Muscle of back (tissue), 13 donors: ENCODE measurements around the gene SPEF2. TPM values are rescaled to one million over a fixed set of nuclear protein-coding genes. Genes with fewer than 3 reads are reported as not detected.

Source experiments
- DNase-seq, 3 donors: peaks; one replicate each; pipeline versions ENCODE4 v3.0.0 to v3.0.0-alpha.2; 2013
- long read RNA-seq, 9 donors: transcript quantifications; one replicate each; lab custom pipeline, GENCODE V29; 2026
- polyA plus RNA-seq, 10 donors: library from polyadenylated mRNA; unstranded; fragments of 120-200 nt; gene quantifications; one replicate each; pipeline ENCODE4 v1.2.1, GENCODE V29; 2013; ENCODE audit not compliant: insufficient read length in 10 of 10

Gene SPEF2
- polyA plus RNA-seq: 10 to 100 TPM in 4 of 10 donors, 1 to 10 TPM in 6; 5.5 to 16.1 (median 8.0) TPM
- long read RNA-seq, donor 1, partial matches to known transcripts: 0 of 1 reads
- long read RNA-seq, donor 1, other reads (novel, unspliced or antisense): 0 of 1 reads
- long read RNA-seq, donor 2: 0 reads
- long read RNA-seq, donor 3: 0 reads
- long read RNA-seq, donor 4: 0 reads
- long read RNA-seq, donor 5, partial matches to known transcripts: 0 of 3 reads
- long read RNA-seq, donor 5, other reads (novel, unspliced or antisense): 0 of 3 reads
- long read RNA-seq, donor 6, partial matches to known transcripts: 0 of 1 reads
- long read RNA-seq, donor 6, other reads (novel, unspliced or antisense): 0 of 1 reads
- long read RNA-seq, donor 7, partial matches to known transcripts: 0 of 1 reads
- long read RNA-seq, donor 7, other reads (novel, unspliced or antisense): 0 of 1 reads
- long read RNA-seq, donor 8, partial matches to known transcripts: 0 of 2 reads
- long read RNA-seq, donor 8, other reads (novel, unspliced or antisense): 0 of 2 reads
- long read RNA-seq, donor 9: 0 reads

DNA sequence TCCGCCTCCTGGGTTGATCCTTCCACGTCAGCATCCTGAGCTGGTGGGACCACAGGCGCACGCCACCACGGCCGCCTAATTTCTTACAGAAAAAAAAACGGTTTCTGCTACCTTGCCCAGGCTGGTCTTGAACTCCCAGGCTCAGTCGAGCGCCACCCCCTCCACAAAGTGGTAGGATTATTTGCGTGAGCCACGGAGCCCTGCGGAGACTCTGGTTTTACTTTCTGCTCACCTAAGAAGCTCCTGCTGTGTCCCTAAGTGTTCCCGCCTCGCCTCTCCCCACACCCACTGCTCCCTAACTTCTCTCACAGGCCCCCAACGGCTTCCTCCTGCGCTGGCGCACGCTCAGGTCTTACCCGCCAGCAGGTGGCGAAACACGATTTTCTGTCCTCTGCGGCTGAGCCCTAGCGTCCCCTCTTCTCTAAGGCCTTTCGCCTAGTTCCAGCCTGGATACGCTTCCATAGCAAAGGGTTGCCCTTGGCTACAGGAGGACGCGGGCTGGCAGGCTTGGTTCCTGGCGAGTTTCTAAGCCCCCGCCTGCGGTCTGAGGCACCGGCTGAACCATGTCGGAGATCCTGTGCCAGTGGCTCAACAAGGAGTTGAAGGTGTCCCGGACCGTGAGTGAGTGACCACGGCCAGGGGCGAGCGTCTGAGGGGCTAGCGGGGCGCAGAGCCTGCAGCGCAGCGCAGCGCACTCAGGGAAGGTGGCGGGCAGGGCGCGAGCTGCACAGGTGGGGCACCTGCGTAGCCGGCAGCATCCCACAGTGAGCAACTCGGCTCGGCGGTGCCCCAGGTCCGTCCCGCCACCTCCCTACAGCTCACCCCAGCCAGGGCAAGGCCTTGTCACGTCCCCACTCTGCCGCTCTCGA, at the start of gene SPEF2:
Gene SPEF2, plus strand, starts transcription at position 429 of the 869 bp plus-strand sequence. Its CDS starts 135 bp downstream, at position 564.
- DNase-seq: peak; percentile 87 to 95 (median 88)

DNA sequence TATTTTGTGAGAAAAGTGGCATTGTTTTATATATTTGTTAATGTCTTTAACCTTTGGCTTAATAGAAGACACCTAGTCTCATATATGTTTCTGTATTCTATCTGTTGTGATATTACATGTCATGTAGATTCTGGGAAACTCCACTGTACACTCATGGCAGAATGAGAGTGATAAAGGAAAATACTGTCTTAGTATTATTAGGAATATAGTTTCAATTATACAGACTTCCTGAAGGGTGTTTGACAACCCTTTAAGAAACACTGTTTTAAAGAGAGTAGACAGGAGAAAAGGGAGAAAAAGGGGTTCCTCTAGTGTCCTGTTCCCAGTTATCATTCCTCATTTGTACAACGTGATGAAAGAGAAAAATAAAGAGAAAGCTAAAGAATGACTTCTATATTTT, 42.1 kb upstream of the SPEF2 start:
- DNase-seq: no peak

DNA sequence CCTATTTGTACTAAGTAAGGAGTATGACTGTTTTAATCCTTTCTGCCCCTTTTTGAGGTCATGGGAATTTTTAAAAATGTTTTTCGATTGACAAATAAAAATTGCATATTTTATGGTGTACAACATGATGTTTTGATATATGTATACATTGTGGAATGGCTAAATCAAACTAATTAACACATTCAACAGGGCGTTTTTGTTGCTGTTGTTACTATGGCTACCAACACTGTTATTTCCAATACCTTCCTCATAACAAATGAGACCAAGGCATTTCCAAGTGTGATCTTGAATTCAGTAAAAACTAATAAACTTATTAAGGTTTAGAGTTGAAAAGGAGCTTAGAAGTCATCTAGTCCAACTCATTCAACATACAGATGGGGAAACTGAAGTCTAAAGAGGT, 30.2 kb upstream of the SPEF2 start:
- no peak for DNase-seq

- DNase-seq: no peak
Measured at GRCh38 chr5:35593338-35593737, 24.3 kb upstream of the SPEF2 start.

- no peak for DNase-seq
Measured at GRCh38 chr5:35598707-35599370, 18.8 kb upstream of the SPEF2 start.

GRCh38 chr5:35600591-35600990, 17.1 kb upstream of the SPEF2 start:
- no peak for DNase-seq

- DNase-seq: no peak
Measured at GRCh38 chr5:35608881-35609779, 8.5 kb upstream of the SPEF2 start.

DNA sequence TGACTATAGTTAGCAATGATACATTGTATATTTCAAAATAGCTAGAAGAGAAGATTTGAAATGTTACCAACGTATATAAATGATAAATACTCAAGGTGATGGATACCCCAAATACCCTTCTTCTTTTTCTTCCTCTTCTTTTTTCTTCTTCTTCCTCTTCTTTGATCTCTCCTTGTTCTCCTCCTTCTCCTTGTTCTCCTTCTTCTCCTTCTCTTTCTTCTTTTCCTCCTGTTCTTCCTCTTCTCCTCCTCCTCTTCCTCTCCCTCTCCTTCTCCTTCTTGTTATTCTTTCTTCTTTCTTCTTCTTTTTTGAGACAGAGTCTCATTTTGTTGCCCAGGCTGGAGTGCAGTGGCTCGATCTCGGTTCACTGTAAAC, 616 bp upstream of the SPEF2 start:
- no peak for DNase-seq

GRCh38 chr5:35618304-35618636, 607 bp downstream of the SPEF2 start:
- no peak for DNase-seq

DNA sequence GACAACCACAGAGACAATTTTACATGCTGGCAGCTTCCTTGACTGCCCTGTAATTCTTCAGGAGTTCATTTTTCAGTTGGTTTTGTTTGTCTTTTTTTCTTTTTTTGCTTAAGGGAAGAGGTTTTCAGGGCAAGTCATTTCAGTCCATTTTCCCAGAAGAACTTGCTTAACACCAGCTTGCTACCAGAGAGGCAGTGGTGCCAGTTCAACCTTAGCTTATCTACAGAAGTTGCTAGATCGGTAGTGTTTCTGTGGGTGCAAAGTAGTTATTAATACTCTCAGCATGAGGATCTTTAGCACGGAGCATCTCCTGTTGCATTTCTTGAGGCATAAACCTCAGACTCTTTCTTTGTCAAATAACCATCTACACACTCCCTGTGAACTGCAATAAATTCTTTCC, 1.1 kb downstream of the SPEF2 start:
- no peak for DNase-seq

DNA sequence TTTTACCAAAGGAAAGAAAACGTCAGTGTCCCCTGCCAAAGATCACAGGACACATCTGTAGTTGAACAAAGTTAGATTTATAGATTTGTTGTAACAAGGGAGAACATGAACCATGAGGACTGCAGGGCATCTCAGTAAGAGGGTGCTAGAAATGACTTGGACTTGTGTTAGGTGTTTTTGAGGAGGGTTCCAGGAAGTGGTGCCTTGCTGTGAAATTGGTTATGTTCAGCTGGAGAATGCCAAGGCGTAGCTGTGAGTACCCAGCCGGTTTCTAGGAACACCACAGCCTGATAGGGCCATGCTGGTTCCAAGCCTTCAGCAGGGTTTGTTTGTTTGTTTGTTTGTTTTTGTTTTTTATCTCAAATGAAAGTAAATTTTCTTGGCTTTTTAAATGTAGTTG, 5.3 kb downstream of the SPEF2 start:
- no peak for DNase-seq

- DNase-seq: no peak
Measured at GRCh38 chr5:35623991-35624390, 6.3 kb downstream of the SPEF2 start.

DNA sequence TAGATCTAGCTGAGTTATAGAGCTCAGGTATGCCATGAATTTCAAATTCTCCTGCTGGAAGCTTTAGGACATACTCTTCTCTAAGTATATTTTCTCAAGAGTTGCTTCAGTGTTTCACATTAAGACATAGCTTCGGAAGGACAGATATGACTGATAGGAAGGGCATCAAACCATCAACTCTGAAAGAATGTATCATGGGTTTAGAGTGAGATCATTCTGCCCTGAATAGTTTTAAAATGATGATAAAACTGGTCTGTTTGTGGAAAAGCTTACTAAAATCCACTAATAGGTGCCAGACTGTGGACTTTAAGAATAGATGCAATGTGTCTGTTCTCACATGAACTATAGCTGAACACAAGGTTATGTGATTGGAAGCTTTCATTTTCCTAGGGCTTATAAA, 8.4 kb downstream of the SPEF2 start:
- DNase-seq: peak in 1 of 3 donors; percentile 9

GRCh38 chr5:35626553-35626952, 8.9 kb downstream of the SPEF2 start:
- DNase-seq: no peak

DNA sequence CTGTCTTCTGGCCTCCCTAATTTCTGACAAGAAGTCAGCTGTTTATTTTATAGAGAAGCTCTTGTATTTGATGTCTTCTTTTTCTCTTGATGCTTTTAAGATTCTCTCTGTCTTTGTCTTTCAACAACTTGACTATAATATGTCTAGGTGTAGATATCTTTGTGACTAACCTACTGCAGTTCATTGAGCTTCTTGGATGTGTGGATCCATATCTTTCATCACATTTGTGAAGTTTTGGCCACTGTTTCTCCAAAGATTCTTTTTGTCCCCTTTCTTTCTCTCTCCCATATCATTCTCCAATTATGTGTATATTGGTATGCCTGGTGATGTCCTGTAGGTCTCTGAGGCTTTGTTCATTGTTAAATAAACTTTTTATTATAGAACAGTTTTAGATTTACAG, 16.7 kb downstream of the SPEF2 start:
- DNase-seq: no peak

DNA sequence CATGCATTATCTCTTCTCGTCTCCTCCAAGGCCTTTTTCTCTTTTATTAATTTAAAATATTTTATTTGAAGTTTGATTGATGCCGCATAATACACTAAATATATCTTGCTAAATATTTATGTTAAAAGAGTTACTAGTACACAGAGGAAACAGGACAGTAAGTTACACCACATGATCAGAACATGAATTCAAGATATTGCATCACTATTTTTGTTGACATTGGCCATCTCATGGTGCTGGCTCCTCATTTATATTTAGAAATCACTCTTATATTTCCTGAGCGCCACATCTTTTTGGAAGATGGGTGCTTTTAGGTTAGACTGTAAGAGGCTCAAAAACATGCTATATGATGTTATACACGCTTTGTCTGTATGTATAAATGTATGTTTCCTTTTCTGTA, 23.0 kb downstream of the SPEF2 start:
- no peak for DNase-seq

- DNase-seq: no peak
Measured at GRCh38 chr5:35644543-35644942, 26.9 kb downstream of the SPEF2 start.

DNA sequence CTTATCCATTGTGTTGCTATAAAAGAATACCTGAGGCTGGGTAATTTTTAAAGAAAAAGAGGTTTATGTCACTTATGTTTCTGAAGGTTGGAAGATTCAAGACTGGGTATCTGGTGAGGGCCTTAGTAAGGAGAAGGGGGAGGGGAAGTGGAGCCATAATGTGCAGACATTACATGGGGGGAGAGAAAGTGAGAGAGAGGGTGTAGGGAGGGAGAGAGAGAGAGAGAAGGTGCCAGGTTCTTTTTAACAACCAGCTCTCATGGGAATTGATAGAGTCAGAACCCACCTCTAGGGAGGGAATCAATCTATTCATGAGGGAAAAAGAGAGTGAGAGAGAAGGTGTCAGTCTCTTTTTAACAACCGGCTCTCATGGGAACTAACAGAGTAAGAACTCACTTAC, 29.5 kb downstream of the SPEF2 start:
- DNase-seq: no peak

DNA sequence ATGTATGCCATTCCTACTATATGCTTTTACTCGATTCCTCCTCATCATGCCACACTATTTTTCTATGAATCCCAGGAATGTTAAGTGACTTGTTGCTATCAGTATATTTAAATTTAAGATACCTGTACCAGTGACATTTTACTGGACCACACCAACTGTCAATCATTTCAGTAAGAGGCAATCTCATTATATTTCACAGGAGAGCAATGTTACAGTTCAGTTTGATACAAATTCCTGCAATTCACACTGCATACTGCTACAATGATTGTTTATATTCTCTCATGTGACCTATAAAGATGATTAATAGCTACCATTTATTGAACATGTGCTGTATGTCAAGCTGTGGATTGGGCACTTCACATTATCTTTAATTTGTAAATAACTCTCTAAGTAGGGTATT, 30.0 kb downstream of the SPEF2 start:
- DNase-seq: no peak

- peak in 2 of 3 donors; percentile 10 to 16 for DNase-seq
Measured at GRCh38 chr5:35651002-35651756, 33.5 kb downstream of the SPEF2 start.
